ENCODE measurements around the gene MYL3. TPM values are rescaled to one million over a fixed set of nuclear protein-coding genes. Genes with fewer than 3 reads are reported as not detected.

MYL3 gene
- total RNA-seq, 1 donor from 2014 or later = 5.4 TPM

GRCh38 chr3:46847744-46848143 is 15.5 kb downstream of the MYL3 start:
- H3K9me3 Mint-ChIP-seq = peaks cover 6% of the 10 kb centered on the region
- H3K4me1 Mint-ChIP-seq (ENCODE audit: unreplicated experiment) = peaks cover 25% of the 10 kb centered on the region
- no peak for TF ChIP-seq CTCF (conservative IDR thresholded peaks at IDR 0.05)
- H3K36me3 Mint-ChIP-seq = peaks cover 4% of the 10 kb centered on the region
- peak; percentile 27 for DNase-seq (ENCODE audit: extremely low spot score, unreplicated experiment)
- no peak overlapping the region for H3K4me3 Mint-ChIP-seq
- H3K27ac Mint-ChIP-seq = no peak overlapping the region
- H3K27me3 Mint-ChIP-seq = peaks cover 4% of the 10 kb centered on the region

GRCh38 chr3:46846624-46847542 is 16.4 kb downstream of the MYL3 start:
- H3K4me3 Mint-ChIP-seq = peak overlapping the region; percentile 61
- H3K4me1 Mint-ChIP-seq (ENCODE audit: unreplicated experiment) = peaks cover 20% of the 10 kb centered on the region
- peaks cover 6% of the 10 kb centered on the region for H3K9me3 Mint-ChIP-seq
- H3K36me3 Mint-ChIP-seq = peaks cover 4% of the 10 kb centered on the region
- peaks cover 4% of the 10 kb centered on the region for H3K27me3 Mint-ChIP-seq
- DNase-seq (ENCODE audit: extremely low spot score, unreplicated experiment) = peak; percentile 62
- H3K27ac Mint-ChIP-seq = no peak overlapping the region
- no peak for TF ChIP-seq CTCF (conservative IDR thresholded peaks at IDR 0.05)

- Mint-ChIP-seq H3K27ac (no peak overlapping the region), H3K4me3 (peak overlapping the region; percentile 61), H3K4me1 (ENCODE audit: unreplicated experiment) (peaks cover 19% of the 10 kb centered on the region), H3K9me3 (peaks cover 12% of the 10 kb centered on the region), H3K36me3 (peaks cover 4% of the 10 kb centered on the region), H3K27me3 (peaks cover 4% of the 10 kb centered on the region)
- peak; percentile 70 for TF ChIP-seq CTCF (conservative IDR thresholded peaks at IDR 0.05)
- peak; percentile 92 for DNase-seq (ENCODE audit: extremely low spot score, unreplicated experiment)
Observed at GRCh38 chr3:46845860-46846623, 17.2 kb downstream of the MYL3 start.

- H3K9me3 Mint-ChIP-seq = peaks cover 12% of the 10 kb centered on the region
- TF ChIP-seq CTCF (conservative IDR thresholded peaks at IDR 0.05) = no peak
- DNase-seq (ENCODE audit: extremely low spot score, unreplicated experiment) = no peak
- H3K4me1 Mint-ChIP-seq (ENCODE audit: unreplicated experiment) = peaks cover 19% of the 10 kb centered on the region
- peak overlapping the region; percentile 76 for H3K27ac Mint-ChIP-seq
- H3K4me3 Mint-ChIP-seq = peak overlapping the region; percentile 84
- H3K36me3 Mint-ChIP-seq = peaks cover 4% of the 10 kb centered on the region
- H3K27me3 Mint-ChIP-seq = peaks cover 4% of the 10 kb centered on the region
Observed at GRCh38 chr3:46845397-46845859, 17.8 kb downstream of the MYL3 start.

- H3K4me3 Mint-ChIP-seq = peak overlapping the region; percentile 84
- H3K9me3 Mint-ChIP-seq = peaks cover 12% of the 10 kb centered on the region
- H3K4me1 Mint-ChIP-seq (ENCODE audit: unreplicated experiment) = peaks cover 19% of the 10 kb centered on the region
- no peak for DNase-seq (ENCODE audit: extremely low spot score, unreplicated experiment)
- TF ChIP-seq CTCF (conservative IDR thresholded peaks at IDR 0.05) = no peak
- peaks cover 4% of the 10 kb centered on the region for H3K27me3 Mint-ChIP-seq
- peak overlapping the region; percentile 76 for H3K27ac Mint-ChIP-seq
- peaks cover 4% of the 10 kb centered on the region for H3K36me3 Mint-ChIP-seq
Observed at GRCh38 chr3:46844881-46845312, 18.3 kb downstream of the MYL3 start.

All from type B pancreatic cell (in vitro differentiated cells).